Activated CD8-positive, alpha-beta memory T cell treated with anti-CD3 and anti-CD28 coated beads for 24 hours (primary cell): ENCODE data around the gene CAMK4.

ENCODE experiments used
- DNase-seq: peaks from one replicate; pipeline ENCODE4 v3.0.0-alpha.2; 2020

Gene CAMK4

DNA sequence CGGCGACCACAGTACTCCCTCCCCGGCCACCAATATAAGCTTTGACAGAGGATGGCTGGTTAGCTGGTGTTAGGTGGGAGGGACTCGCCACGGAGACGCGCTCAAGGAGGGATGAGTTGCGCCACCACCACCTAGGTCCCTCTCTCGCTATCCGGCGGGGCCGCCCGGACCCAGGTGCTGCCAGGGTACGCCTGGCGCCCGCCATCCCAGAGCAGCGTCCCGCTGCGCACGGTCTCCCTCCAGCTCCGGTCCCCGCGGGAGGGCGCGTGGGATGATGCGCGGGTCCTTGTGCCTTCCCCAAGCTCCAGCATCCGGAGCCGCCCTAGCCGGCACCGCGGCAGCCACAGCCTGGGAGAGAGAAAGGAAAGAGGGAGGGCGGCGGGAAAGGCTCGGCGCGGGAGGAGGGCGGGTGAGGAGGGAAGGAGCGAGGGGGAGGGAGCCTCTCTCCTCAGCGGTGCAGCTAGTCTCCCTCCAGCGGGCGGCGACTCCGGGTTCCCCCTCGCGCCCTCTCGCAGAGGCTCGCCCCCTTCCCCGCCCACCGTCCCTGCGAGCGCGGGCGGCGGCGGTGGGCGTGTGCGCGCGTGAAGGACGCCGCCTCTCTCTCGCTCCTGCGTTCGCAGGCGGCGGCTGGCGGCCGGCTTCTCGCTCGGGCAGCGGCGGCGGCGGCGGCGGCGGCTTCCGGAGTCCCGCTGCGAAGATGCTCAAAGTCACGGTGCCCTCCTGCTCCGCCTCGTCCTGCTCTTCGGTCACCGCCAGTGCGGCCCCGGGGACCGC, at the start of gene CAMK4:
CAMK4 (plus strand) TSS at position 598 of the 774 bp plus-strand sequence; CDS start at position 698, 100 bp downstream.
- DNase-seq: peak; percentile 87

DNA sequence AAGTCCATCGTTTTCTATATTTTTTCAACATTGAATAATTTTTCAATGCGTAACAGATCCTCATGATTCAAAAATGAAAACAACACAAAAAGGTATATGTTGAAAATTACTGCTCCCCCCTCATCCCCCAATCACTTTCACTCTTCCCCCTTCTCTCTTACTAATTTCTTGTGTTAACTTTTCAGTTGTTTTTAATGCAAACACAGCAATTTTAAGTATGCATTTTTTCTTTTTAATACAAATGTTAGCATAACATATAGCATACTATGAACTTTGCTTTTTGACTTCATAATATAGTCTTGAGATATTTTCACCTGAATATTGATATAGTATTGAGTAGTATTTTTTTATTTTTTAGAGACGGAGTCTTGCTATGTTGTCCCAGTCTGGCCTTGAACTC, 41.1 kb upstream of the CAMK4 start:
- no peak for DNase-seq

DNA sequence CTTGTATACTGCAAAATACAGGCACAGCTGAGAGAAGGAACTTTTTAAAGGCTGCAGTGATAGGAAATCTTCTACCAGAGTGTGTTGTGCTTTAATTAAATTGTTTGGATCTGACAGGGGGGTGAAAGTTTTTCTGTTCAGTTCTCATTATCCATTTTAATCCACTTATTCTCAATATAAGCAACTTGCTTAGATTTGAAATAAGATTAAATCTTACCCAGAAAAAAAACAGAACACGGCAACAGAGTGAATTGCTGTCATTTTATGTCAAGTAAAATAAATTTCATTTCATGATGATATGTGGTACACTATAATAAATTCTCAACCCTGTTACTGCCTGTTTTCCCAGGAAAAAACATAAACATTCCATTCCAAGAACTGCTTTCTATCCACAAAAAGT, 37.1 kb upstream of the CAMK4 start:
- no peak for DNase-seq

- DNase-seq: no peak
These were observed 30.1 kb upstream of the CAMK4 start for GRCh38 chr5:111194053-111194452.

GRCh38 chr5:111194925-111195324, 29.3 kb upstream of the CAMK4 start:
- no peak for DNase-seq

DNA sequence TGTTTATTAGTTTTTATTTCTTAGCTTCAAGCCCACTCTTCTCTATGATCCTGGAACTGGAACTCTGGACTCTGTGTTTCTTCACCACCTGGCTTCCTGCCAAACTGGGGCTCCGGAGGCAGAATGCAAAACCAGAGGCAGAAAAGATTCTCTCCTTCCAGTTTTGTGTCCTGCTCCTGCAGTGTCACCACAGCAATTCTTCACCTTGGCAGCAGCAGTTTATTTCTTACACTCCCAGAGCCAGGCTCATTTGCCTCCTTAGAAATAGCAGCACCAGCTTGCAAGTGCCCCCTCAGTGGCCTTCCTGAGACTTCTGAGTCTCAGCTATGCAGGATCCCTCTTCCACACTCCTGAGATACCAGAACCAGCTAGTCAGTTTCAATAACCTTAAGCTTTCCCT, 26.7 kb upstream of the CAMK4 start:
- DNase-seq: no peak

DNA sequence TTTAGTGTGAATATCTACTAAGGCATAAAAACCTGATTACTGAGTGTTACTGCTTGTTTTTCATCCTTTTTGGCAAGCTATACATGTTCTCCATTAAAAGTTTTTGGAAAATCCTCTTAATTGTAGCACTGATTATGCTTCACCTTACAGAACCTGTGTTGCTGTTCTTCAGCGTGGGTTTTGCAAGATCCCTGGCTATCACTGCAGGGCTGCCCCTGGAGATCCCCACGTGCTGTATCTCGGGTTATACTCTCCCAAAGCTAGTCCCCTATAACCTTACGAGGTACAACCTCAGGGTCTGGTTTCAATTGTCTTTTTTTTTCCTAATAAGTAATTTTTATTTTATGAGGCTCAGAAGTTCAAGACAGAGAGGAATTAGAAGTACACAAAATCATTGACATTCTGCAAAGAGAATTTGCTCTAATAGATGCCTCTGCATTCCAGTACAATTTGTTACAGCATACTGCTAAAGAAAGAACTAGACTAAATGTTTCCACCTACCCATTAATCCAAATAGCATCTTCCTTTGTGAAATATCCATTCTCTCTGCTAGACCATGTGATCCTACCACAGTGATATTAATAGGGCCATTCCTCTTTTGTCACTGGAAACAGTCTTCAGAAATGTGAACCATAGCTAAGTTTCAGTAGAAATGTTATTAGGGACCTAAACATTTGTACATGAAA, 25.8 kb upstream of the CAMK4 start:
- DNase-seq: no peak

- no peak for DNase-seq
These were observed 23.4 kb upstream of the CAMK4 start for GRCh38 chr5:111200828-111201227.

- no peak for DNase-seq
These were observed 22.5 kb upstream of the CAMK4 start for GRCh38 chr5:111201705-111202104.

DNA sequence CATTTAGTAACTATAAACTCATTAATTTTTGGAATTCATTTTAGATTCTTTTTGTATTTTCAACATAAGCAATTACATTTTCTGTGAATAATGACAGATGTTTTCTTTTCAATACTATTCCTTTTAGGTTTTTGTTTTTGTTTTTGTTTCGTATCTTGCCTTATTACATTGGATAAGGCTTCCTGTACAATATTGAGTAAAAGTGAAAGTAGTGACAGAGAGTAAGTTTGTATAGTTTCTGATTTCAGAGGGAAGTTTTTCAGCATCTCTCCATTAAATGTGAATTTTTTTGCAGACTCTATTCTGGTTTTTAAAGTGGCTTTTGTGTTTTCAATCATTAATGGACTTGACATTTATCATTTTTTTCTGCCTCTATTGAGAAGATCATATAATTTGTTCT, 12.8 kb upstream of the CAMK4 start:
- DNase-seq: no peak

DNA sequence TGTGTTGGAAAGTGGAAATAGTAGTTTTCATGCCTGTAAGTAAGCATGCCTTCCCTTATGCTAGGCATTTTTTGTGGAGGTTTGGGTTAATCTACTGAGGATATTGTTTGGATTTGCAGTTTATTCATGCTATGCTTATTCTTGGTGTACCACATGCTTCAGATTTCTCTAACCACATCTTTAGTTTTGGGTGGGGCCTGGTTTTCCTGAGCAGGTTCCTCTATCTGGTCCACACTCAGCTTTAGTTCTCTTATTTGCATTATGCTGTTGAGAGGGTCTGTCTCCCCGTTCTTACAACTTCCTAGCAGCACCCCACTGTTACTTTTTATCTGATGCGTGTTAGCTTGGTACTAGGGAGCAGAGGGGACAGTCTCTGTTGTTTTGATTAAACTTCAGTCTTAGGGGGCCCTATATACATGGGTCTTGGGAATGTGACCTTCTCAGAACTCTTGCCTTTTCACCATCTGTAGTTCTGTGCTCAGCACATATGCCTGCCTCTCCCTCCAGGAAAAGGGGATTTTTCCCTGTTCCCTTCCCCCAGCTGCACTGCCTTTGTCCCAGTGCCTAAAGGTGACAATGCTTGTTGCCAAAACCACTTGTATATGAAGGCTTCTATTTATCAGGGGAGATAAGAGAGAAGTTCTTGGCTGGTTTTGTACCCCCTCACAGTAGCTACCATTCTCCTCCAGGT, 10.0 kb upstream of the CAMK4 start:
- DNase-seq: no peak

DNA sequence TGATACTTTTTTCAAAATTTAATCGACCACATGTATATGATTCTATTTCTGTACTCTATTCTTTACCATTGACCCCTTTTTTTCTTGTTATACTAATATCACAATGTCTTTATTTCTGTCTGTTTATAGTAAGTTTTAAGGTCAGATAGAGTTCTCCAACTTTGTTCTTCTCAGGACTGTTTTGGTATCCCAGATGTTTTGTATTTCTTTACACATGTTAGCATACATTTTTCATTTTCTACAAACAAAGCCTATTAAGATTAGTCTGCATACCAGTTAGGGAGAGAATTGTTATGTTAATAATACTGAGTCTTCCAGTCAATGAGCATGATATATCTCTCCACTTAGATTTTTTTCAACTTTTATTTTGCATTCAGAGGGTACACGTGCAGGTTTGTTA, 8.2 kb upstream of the CAMK4 start:
- DNase-seq: no peak

DNA sequence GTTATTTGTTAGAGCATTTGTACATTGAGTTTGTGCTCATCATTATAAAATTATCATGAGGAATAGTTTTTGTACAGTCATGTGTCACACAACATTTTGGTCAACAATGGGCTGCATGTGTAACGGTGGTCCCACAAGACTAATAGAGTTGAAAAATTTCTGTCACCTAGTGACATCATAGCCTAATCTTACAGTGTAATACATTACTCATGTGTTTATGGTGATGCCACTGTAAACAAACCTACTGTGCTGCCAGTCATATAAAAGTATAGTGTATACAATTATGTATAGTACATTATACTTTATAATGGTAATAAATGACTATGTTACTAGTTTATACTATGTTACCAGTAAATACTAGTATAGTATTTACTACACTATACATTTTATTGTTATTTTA, 3.0 kb upstream of the CAMK4 start:
- no peak for DNase-seq

- DNase-seq: no peak
These were observed 940 bp upstream of the CAMK4 start for GRCh38 chr5:111223101-111223786.

DNA sequence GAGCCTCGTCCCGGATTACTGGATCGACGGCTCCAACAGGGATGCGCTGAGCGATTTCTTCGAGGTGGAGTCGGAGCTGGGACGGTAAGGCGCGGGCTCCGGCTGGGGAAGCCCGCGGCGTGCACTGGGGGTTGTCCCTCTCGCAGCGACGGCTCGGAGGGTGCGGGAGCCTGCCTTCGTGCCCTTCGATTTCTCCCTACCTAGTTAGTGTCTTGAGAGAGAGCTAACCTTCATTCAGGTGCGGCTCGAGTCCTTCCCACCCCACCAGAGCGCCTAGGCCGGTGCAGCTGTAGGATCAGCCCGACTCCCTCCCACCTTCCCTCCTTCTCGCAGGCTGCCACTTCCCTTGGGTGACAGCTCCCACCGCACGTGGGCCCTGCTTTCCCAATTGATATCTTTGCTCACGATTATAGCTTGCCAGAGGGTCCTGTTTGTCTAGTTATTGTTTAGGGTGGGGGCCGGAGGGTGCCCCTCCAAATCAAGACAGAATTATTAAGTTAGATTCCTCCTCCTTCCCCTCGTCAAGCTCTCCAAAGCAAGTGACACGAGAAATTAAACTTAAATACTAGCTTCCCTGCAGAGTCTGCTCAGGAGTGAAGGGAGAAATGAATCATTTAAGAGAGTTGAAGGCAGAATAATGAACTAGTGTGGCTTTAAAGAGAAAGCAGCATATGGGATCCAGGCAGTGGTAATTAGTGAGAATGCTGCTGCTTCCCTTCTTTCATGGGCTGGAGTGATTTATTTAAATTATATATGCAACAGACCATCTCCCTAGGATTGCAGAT, 569 bp downstream of the CAMK4 start:
- peak; percentile 84 for DNase-seq

DNA sequence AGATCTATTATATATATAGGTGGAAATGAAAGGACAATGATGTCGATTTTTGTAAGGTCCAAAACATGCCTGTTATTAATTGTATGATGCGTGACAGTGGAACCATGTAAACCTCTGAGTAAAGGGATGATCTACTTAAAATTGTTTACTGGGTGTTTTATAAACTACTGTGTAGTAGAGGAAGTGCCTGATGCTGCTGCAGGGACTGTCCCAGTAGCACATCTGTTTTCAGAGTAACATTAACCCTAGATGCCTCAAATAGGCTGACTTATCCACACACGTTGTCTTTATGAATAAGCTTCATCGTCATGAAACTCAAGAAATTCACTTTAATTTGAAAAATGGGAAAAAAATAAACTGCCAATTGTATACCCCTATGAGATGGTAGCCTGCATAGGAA, 1.7 kb downstream of the CAMK4 start:
- no peak for DNase-seq

DNA sequence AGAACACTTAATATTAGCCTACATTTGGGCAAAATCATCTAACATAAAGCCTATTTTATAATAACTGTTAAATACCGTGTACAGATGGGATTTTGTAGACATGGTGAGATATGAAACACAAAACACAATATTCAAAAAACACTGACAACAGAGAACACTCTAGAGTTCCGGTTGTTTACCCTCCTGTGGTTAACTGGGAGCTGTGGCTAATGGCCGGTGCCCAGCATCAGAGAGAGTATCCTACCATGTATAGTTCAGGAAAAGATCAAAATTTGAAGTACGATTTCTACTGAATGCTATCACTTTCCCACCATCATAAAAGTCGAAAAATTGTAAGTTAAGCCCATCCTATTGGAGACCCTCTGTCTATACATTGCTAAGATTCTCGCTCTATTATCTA, 2.4 kb downstream of the CAMK4 start:
- DNase-seq: no peak

- no peak for DNase-seq
These were observed 3.1 kb downstream of the CAMK4 start for GRCh38 chr5:111227226-111227782.

GRCh38 chr5:111227801-111228200, 3.6 kb downstream of the CAMK4 start:
- no peak for DNase-seq

- DNase-seq: no peak
These were observed 4.5 kb downstream of the CAMK4 start for GRCh38 chr5:111228520-111229220.

GRCh38 chr5:111229221-111229835, 5.1 kb downstream of the CAMK4 start:
- DNase-seq: no peak
